Embryonic facial prominence (tissue), 1 donor: Measurements from ENCODE around the gene UCK2.

Experiments
- DNase-seq: peaks from one replicate; pipeline ENCODE4 v3.0.0-alpha.2; 2016; ENCODE audit errors: extremely low spot score

The UCK2 gene

GRCh38 chr1:165879946-165880345, 52.5 kb downstream of the UCK2 start:
- DNase-seq: no peak

GRCh38 chr1:165880993-165881392, 53.6 kb downstream of the UCK2 start:
- DNase-seq: no peak

DNA sequence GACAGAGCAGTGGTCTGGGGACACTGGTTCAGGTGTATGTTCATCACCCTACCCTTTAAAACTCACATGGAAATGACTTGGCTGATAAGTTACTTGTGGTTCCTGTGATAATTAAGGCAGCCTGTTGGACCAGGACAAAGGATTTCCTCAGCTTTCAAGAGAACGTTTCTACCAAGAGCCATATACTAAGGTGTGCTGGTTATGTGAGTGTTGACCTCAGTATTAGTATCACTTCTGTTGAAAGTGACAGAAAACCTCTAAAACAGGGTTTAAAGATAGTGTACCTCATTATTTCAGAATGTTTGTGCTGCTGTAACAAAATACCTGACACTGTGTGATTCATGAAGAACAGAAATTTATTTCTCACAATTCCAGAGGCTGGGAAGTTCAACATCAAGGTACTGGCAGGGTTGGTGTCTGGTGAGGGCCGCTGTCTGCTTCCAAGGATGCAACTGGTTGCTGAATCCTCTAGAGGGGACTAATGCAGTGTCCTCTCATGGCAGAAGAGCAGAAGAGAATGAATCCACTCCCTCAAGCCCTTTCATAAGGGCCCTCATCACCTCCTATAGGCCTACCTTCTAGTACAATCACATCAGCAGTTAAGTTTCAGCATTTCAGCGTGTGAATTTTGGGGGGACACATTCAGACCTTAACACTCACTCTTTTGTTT, 54.9 kb downstream of the UCK2 start:
- DNase-seq: no peak

DNA sequence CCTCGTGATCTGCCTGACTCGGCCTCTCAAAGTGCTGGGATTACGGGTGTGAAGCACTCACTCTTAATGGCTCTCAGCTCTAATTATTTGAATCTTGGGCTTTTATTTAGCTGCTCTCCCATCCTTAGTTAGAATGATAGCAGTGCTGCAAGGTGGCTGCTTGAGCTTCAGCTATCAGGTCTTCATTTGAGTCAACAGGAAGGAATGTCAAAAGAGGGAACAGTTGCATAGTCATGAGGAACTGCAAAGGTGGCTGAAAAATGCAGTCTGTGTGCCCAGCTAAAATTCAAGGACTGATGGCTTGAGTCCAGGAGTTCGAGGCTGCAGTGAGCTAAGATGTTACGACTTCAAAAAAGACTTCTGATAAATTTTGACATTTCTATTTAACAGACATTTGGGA, 55.6 kb downstream of the UCK2 start:
- no peak for DNase-seq

- no peak for DNase-seq
Observed at GRCh38 chr1:165884009-165884689, 56.7 kb downstream of the UCK2 start.

DNA sequence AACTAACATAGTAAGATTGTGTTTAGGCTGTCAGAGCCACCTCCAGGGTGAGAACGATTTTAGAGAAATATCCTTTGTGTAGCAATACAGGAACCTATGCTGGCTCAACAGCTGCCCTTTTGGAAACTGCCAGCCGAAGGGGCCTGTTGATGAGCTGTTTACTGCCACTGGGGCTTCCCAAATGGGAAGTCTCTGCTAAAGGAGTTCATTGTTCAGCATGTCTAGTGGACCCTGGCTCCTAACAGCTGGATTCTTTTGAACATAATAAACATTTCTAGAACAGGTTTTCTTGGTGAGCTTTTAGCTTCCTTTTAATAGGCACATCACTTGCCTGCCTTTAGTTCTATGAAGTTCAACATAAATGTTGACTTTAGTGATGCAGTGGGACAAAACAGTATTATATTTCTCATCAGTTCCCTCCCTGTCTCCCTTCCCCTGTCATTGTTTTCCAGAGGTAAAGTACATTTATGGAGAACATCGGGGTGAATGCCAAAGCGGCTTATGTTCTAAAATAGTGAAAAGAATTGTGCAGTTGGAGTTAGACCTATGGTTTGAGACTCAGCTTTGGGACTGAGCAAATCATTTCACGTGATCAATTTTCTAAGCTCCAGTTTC, 57.4 kb downstream of the UCK2 start:
- DNase-seq: no peak

DNA sequence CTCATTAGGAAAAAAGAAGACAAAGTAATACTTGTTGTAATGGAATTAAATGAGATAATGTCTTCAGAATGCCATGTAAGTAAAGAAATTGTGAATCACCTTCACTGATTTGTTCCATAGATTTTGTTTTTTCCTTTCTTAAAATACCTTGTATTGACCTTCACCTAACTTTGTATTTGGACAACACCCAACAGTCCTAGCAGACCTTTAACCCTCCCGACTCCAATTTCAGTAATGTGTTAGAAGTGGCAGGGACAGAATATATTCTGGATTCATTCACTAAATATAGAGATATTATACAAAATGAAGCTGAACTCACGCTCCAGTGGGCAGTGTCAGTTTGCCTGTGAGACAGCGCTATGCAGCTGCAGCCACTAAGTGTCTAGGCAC, 57.9 kb downstream of the UCK2 start:
- DNase-seq: no peak

GRCh38 chr1:165886193-165886592, 58.8 kb downstream of the UCK2 start:
- DNase-seq: no peak

DNA sequence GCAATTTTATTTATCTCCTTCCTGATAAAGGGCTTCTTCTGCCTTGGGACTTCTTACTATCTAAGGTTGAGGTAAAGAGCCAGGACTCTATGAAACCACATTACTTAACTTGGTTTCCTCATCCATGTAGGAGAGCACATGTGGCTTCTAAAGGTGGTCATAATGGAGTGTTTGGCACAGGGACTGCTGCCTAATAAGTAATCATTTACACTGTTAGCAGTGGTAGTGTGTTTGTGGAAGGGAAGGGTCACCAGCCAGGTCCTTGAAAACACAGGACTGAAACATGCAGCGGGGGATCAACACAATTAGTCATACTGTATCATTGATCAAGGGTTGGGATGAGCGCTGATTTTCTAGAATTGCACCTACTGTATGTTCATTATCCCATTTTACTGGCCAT, 59.6 kb downstream of the UCK2 start:
- DNase-seq: no peak

DNA sequence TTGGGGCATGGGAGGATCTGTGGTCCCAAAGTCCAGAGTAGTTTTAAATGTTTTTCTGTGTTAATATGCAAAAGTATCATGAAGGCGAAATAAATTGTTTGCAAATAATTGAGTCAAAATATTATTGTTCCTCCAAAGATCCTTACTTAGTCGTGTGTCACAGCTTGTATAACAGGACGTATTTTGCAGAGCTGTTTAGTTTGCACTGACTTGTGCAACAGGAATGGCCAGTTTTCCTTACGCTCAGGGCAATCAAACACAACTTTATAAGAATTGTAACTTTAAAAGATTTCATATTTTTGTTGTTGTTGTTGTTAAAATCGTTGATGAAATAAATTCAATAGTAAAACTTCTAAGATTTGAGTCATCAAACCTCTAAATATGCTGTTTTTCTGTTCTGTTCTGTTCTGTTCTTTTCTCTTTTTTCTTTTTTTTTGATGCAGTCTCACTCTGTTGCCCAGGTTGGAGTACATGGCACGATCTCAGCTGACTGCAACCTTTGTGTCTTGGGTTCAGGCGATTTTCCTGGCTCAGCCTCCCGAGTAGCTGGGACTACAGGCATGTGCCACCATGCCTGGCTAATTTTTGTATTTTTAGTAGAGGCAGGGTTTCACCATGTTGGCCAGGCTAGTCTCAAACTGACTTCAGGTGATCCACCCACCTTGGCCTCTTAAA, 60.6 kb downstream of the UCK2 start:
- DNase-seq: no peak

GRCh38 chr1:165888552-165888920, 61.1 kb downstream of the UCK2 start:
- DNase-seq: no peak

GRCh38 chr1:165890684-165891083, 63.3 kb downstream of the UCK2 start:
- DNase-seq: no peak

DNA sequence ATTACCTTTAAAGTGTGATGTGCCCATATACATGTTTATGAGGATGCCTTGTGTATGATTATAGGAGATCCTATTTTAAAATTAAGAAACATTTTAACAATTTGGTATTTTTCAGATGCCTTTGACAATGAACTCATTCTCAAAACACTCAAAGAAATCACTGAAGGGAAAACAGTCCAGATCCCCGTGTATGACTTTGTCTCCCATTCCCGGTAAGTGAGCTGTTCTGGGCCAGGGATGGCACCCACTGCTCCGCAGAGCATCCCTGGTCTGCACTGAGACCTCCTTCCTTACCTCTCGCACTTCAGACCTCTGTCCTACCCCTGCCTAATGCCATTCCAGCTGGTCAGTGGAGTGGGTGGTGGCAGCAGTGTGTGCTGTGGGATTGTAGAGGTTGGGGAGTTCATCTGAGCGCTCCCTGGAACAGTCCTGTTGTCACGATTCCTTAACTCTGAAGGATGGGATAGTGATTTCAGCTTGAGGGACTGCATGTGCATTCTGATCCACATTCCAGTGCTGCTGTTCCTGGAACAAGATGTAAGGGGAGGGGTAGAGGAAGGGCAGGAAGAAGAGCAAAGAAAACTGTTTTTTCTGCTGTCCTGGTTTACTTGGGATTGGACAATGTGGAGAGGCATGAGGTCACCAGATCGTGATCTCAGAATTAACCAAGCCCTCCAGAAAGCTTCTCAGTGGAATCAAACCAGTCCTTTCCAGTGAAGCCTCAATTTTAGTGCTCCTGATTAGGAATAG, 63.9 kb downstream of the UCK2 start:
- DNase-seq: no peak

DNA sequence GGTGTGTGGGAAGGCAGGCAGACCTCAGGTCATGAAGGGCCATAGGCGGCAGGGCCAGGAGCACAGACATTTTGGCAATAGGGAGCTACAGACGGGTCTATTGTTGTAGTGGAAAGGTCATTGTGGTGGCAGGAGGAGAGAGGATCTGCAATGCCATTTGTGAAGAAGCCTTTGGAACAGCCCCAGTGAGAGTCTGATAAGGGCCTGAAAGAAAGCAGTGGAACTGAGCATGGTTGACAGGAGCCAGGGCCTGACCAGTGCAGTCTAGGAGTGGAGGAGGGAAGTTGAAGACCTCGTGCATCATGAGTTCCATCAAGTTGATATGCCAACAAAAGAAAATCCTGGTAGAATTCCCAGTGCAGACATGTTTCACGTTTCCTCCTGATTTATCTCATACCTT, 65.5 kb downstream of the UCK2 start:
- DNase-seq: no peak

- no peak for DNase-seq
Observed at GRCh38 chr1:165893507-165893906, 66.1 kb downstream of the UCK2 start.

GRCh38 chr1:165894591-165894990, 67.2 kb downstream of the UCK2 start:
- DNase-seq: no peak

DNA sequence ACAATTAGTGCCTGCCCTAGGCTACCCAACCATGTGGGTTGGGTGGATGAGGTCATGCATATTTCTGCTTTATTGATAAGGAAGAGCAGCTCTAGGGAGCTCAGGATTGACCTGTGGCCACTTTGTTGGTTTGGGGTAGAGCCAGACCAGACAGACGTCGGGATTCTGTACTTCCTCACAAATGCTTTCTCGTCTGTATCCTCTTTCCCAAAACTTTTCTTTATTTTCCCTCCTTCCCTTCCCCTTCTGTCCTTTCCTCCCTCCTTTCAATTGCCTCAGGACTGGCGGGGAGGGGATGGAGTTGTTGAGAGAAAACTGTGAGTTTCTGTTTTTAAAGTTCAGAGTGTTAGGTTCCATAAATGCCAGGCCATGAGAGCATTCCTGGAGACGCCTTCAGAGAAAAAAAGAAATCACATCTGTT, 68.0 kb downstream of the UCK2 start:
- DNase-seq: no peak

DNA sequence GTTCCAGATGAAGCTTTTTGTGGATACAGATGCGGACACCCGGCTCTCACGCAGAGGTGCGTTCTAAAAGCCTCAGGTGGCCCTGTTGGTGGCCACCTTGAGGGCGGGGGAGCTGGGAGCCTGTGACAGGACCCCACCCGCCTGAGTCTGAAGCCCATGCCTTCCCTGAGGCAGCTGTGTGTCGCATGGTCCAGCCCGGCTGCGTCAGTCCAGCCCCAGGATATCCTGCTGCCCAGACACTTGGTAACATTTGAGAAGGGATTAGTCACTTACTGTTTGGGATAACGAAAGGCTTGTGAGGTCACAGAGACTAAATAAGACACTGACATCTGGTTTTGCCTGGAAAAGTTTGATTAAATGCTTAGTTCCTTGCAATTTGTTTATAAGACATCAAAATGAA, 68.9 kb downstream of the UCK2 start:
- DNase-seq: no peak

DNA sequence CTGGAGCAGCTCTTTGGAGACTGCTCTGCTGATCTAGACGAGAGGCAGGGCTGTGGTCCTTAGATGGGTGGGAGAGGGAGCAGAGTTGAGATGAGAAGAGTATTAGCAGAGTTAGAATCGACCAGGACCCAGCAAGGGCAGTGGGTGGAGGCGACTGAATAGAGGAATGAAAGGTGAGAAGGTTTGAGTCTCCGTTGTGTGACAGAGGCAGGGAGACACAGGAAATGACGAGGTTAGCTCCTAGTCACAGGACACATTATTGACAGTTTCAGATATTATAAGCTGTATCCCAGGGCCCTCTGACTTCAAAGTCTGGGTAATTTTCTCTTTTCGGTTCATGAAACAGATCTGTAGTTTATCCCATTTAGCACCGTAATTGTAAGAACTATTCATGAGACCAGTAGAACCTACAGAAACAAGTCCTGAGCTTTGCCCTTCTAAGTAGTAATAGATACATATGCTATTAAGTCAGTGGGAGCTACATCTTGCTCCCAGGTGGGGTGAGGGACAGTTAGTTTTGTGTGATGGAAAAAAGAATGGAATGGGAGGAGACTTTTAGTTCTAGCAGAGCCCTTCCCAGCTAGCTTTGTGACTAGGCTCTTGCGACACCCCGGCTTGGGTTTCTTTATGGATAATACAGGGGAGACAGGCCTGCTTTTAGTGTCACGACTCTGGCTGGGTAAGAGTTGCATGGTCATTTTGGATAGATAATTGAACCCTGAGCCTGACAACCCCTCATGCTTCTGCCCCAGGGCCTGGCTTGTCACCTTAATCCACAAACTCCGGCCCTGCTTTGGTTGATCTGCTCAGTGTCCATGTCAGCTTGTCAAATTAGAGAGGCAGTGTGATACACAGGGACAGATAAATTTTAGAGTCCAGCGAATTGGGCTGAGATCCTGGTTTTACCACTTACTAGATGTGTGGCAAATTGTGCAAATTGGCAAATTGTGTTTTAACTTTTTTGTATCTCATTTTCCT, 70.2 kb downstream of the UCK2 start:
- DNase-seq: no peak

GRCh38 chr1:165898837-165899236, 71.4 kb downstream of the UCK2 start:
- DNase-seq: no peak

DNA sequence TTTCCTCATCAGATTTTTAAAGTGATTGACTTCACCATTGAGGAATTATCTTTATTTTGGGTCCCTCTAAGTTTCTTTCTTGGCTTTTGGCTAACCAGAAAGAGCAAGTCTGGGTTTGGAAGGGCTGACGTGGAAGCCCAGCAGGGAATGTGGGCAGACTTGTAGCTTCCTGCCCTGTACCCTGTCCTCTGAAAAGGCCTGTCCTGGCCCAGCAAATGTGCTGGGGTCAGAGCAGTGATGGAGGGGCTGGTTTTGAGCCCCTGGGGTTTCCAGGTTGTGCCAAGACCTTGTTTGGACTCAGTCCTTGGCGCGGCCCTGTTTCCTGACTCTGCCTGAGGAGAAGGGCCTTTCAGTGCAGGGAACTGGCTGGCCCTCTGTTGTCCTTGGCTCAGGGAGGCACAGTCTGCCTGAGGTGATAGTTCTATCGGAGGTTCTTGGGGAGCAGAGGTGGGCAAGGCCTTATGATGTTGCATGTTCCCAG, 72.1 kb downstream of the UCK2 start:
- DNase-seq: no peak
